Left ventricle myocardium superior (tissue), 1 donor: ENCODE data around the gene CFAP299. TPM values are rescaled to one million over a fixed set of nuclear protein-coding genes. Genes with fewer than 3 reads are reported as not detected.
"Not testable (repeated sequence)": the region's sequence is repeated elsewhere in the genome, so short reads cannot be mapped to it uniquely, and the experiment has no call there.

ENCODE experiments used
- ATAC-seq: fragments of 200-7000 bp; cut with Tn5 transposase; one replicate; pipeline ENCODE4 v1.9.1; 2020; ENCODE audit warnings: mild to moderate bottlenecking, moderate library complexity
- DNase-seq: peaks from one replicate; pipeline ENCODE4 v3.0.0-alpha.2; 2020
- intact Hi-C: fragments of 100-400 bp; cut with micrococcal nuclease; formaldehyde crosslinking; loops from one replicate; pipeline ENCODE4 v1.11.0; 2022
- long read RNA-seq: library from polyadenylated mRNA; unstranded; transcript quantifications from one replicate; pipeline ENCODE4 v2.0.0, GENCODE V29; 2021
- total RNA-seq: library from RNA; stranded (reverse); fragmentation: NEBNext Ultra II Directional; extraction: Animal tissue kit (Norgen Biotek cat#: 25700); gene quantifications from one replicate; pipeline ENCODE4 v1.2.1, GENCODE V29; 2021
- donor health status: DM: no; HTN: yes; CAD: no; lungs with severe emphysema.

The CFAP299 gene
- not detected for total RNA-seq
- long read RNA-seq = 0 reads

DNA sequence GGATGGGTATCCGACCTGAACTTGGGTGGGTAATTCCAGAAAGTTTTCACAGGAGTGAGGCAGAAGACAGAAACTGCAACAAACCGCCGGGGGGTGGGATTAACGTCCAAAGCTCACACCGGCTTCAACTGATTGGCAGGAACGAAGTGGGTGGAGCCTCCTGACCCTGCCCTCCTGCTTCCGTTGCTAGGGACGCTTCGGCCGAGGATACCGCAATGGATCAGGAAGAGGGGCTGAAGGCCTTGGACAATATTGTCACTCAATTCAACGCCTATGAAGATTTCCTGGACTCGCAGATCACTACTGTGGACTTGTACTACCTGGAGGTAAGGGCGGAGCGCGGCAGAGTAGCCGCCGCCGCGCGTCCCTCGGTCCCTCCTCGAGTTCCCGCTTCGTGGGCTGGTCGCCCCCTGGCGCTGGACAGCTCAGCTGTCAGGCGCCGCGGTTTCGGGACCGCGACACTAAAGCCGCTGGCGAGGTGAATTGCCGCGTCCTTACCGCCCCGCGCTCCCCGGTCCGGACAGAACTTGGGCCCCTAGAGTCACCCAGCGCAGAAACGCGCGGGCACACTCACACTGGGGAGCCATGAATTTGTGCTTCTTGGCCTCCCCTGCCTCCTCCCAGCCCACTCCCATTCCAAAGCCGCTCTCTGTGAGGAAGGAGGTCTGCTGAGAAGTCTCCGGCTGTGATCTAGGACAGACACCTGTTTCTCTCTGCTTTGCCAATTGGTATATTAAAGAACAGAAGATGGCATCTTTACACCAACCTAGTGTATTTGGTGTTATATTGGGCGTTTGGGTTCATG lies at the start of gene CFAP299:
Gene CFAP299 (plus strand): TSS at position 177 of the 805 bp plus-strand sequence.
- intact Hi-C loops = no loop called here
- ATAC-seq = peak; percentile 98
- DNase-seq = peak; percentile 88

DNA sequence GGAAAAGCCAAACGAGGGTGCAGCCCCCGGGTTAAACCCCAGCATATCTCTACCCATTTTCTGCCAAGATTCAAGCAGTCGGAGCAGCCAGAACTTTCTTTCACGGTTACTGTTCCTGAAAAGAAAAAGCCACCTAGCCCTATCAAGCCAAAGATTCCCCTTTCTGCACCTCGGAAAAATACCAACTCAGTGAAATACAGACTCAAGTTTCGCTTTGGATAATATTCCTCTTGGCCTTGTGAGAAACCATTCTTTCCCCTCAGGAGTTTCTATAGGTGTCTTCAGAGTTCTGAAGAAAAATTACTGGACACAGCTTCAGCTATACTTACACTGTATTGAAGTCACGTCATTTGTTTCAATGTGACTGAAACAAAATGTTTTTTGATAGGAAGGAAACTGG lies 49.1 kb upstream of the CFAP299 start:
- ATAC-seq = no peak
- intact Hi-C loops = no loop called here
- DNase-seq = no peak

DNA sequence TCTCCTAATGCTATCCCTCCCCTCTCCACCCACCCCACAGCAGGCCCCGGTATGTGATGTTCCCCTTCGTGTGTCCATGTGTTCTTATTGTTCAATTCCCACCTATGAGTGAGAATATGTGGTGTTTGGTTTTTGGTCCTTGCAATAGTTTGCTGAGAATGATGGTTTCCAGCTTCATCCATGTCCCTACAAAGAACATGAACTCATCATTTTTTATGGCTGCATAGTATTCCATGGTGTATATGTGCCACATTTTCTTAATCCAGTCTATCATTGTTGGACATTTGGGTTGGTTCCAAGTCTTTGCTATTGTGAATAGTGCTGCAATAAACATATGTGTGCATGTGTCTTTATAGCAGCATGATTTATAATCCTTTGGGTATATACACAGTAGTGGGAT lies 44.9 kb upstream of the CFAP299 start:
- ATAC-seq, DNase-seq, intact Hi-C loops: not testable (repeated sequence)

DNA sequence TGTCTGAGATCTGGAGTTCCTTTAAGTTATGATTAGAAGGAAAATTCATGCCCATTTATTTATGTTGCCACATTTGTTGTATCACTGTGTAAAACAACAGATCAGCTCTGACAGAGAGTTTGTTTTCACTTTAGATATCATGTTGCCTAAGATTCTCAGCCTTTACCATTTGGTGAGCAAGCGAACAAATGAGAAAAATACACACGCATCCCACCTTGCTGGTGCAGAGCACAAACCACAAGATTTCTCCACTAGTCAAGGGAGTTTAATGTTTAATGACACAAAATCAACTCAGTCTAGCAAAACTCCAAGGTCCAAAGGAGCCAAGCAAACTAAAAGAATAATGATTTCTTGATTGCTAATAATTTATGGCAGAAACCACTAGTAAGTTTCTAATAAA lies 41.3 kb upstream of the CFAP299 start:
- intact Hi-C loops = no loop called here
- DNase-seq (no peak), ATAC-seq (no peak)

- ATAC-seq = no peak
- intact Hi-C loops = no loop called here
- no peak for DNase-seq
Observed at GRCh38 chr4:80295336-80295735, 40.2 kb upstream of the CFAP299 start.

DNA sequence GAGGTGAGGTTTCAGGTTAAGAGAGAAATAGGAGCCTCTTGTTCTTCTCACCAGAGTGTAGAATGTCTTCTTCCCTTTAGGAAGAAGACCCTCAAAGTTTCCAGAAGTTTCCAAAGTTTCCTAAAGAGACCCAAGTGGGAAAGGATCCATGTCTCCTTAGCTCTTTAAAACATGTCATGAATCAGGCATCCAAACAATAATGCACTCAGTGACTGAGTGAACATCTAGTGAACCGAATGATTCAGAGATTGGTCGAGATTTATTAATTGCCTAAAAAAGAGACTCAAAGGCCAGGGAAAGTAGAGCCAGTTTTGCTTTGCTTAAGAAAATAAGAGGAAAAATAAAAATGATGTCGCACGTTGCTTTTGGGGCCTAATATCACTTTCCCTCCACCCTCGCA lies 39.7 kb upstream of the CFAP299 start:
- no peak for ATAC-seq
- intact Hi-C loops = no loop called here
- DNase-seq = no peak

GRCh38 chr4:80301884-80302283 lies 33.6 kb upstream of the CFAP299 start:
- DNase-seq = no peak
- intact Hi-C loops = no loop called here
- ATAC-seq = no peak

DNA sequence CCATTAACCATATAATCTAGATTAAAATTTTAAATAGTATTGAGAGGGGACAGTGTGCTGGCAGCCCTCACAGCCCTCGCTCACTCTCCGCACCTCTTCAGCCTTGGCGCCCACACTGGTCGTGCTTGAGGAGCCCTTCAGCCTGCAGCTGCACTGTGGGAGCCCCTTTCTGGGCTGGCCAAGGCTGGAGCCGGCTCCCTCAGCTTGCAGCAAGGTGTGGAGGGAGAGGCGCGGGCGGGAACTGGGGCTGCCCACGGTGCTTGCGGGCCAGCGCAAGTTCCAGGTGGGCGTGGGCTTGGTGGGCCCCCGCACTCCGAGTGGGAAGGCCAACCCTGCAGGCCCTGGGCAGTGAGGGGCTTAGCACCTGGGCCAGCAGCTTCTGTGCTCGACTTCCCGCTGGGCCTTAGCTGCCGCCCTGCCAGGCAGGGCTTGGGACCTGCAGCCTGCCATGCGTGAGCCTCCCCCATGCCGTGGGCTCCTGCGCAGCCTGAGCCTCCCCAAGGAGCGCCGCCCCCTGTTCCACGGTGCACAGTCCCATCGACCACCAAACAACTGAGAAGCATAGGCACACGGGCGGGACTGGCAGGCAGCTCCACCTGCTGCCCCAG lies 32.8 kb upstream of the CFAP299 start:
- intact Hi-C loops = no loop called here
- DNase-seq (no peak), ATAC-seq (no peak)

GRCh38 chr4:80305466-80305865 lies 30.1 kb upstream of the CFAP299 start:
- ATAC-seq (no peak), DNase-seq (no peak)
- intact Hi-C loops = no loop called here

DNA sequence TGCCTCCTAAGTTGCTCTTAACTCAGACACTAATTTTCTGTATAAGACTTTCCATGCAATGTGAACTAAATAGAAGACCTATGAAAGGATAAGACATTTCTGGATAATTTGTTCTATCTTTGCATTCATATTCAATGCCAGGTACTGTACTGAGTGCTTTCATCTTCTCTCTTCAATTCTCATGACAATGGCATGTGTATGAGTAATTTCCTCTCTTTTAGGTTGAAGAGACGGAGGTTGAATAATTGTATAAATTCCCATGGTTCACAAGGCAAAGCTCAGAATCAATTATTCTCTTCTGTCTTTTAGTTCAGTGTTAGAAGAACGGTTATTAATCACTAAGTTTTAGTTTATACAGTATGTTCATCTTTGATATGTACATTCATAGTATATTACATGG lies 29.3 kb upstream of the CFAP299 start:
- intact Hi-C loops = no loop called here

GRCh38 chr4:80307183-80307735 lies 28.3 kb upstream of the CFAP299 start:
- DNase-seq = no peak
- intact Hi-C loops = no loop called here
- ATAC-seq = no peak

More for the DNA sequence above, 29.3 kb upstream of the CFAP299 start:
- DNase-seq (no peak), ATAC-seq (no peak)

DNA sequence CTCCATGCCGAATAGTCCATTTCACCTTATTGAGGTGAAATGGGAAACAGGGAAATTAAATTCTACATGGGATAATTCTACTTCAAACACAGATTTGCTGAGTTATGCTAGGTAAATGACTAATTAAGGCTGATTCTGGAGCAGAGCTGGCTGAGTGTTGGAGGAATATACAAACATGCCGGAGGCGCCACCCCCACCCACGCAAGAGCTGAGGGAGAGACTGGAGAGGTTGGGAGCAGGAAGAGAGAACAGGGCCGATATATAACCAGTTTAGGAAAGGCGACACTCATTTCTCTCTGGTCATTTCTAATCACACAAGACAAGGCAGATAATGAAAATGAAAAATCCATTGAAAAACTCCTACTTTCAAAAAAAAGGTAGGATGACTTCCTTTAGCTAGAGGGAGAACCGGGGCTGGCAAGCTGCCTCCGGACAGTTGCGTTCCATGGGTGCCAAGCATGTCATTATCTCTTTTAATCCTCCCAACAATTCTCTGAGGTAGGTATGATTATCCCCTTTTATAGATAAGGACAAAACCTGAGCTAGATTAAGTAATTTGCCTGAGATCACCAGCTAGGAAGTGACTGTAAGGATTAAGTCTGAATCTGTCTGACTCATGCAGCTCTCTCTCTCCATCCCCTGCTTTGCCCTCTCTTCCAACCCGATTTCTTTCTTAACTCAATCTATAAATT lies 27.6 kb upstream of the CFAP299 start:
- peak; percentile 25 for ATAC-seq

GRCh38 chr4:80308466-80308822 lies 27.1 kb upstream of the CFAP299 start:
- no peak for DNase-seq
- intact Hi-C loops = no loop called here
- ATAC-seq = no peak

More for the DNA sequence above, 27.6 kb upstream of the CFAP299 start:
- DNase-seq = no peak
- intact Hi-C loops = no loop called here

GRCh38 chr4:80309294-80310004 lies 26.1 kb upstream of the CFAP299 start:
- intact Hi-C loops = no loop called here
- ATAC-seq = no peak
- DNase-seq = no peak

DNA sequence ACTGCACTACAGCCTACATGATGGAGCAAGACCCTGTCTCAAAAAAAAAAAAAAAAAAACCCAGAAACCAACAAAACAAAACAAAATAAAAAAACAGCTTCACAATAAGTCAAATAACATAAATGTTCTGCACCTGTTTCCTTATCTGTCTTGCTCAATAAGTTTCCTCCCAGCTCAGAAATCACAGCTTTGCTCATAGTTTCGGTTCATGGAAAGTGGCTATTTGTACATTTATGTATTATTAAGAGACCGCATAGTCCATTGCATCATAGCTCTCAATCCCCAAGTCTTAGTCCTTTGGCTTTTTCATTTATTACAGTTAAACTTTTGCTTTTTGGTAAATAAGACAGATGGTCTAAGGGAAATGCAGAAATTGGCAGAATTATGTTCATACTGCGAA lies 24.4 kb upstream of the CFAP299 start:
- intact Hi-C loops = no loop called here
- ATAC-seq = no peak
- no peak for DNase-seq

GRCh38 chr4:80312124-80312523 lies 23.4 kb upstream of the CFAP299 start:
- DNase-seq (no peak), ATAC-seq (no peak)
- intact Hi-C loops = no loop called here

- intact Hi-C loops = no loop called here
- DNase-seq (no peak), ATAC-seq (no peak)
Observed at GRCh38 chr4:80313627-80314026, 21.9 kb upstream of the CFAP299 start.

DNA sequence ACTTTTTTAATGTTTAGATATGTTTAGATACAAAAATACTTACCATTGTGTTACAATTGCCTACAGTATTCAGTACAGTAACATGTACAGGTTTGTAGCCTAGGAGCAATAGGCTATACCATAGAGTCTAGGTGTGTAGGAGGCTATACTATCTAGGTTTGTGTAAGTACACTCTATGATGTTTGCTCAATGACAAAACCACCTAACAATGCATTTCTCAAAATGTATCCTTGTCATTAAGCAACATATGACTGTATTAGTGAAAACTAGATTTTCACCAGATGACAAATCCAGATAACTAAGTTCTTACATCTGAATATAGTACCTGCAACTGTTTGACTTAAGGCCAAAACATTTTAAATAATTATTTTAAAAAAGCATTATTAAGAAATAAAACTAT lies 19.7 kb upstream of the CFAP299 start:
- intact Hi-C loops, DNase-seq, ATAC-seq: not testable (repeated sequence)

DNA sequence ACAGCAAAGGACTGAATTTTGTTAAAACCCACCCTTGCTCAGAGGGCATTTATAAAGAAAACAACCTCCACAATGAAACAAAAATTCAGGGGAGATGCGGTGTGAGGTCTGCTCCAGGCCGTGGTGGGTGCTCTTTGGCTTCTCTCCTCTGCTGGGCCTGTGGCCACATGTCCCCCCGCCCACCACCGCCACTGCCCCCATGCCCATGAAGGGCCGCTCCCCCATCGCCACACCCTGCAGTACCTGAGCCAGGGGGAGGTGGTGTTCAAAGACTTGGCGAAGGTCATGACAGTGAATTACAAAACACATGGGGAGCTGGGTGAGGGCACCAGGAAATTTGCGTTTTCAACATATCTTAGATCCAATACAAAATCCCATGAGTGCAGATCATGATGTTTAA lies 14.2 kb upstream of the CFAP299 start:
- DNase-seq (no peak), ATAC-seq (no peak)
- intact Hi-C loops = no loop called here
